AG10803 (cell line): Measurements from ENCODE around the gene EFCAB11.

Experiments used
- DNase-seq: peaks from one replicate; pipeline ENCODE4 v3.0.0; 2010; ENCODE audit warnings: low read depth
- H3K4me3 ChIP-seq: 2 replicates; pipeline ENCODE4 v1.5.1; 2011; ENCODE audit warnings: mild to moderate bottlenecking, low read length, control low read depth
- TF ChIP-seq, protein P1 (sequence below): conservative IDR thresholded peaks from 2 replicates; pipeline ENCODE4 v1.5.1; 2011; ENCODE audit warnings: mild to moderate bottlenecking, low read length, control low read depth, inconsistent platforms

Gene EFCAB11

GRCh38 chr14:89866458-89866857, 88.1 kb downstream of the EFCAB11 start:
- no peak overlapping the region for H3K4me3 ChIP-seq
- TF ChIP-seq, protein P1, sequence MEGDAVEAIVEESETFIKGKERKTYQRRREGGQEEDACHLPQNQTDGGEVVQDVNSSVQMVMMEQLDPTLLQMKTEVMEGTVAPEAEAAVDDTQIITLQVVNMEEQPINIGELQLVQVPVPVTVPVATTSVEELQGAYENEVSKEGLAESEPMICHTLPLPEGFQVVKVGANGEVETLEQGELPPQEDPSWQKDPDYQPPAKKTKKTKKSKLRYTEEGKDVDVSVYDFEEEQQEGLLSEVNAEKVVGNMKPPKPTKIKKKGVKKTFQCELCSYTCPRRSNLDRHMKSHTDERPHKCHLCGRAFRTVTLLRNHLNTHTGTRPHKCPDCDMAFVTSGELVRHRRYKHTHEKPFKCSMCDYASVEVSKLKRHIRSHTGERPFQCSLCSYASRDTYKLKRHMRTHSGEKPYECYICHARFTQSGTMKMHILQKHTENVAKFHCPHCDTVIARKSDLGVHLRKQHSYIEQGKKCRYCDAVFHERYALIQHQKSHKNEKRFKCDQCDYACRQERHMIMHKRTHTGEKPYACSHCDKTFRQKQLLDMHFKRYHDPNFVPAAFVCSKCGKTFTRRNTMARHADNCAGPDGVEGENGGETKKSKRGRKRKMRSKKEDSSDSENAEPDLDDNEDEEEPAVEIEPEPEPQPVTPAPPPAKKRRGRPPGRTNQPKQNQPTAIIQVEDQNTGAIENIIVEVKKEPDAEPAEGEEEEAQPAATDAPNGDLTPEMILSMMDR, result no peak
- no peak for DNase-seq

GRCh38 chr14:89865153-89865552, 89.4 kb downstream of the EFCAB11 start:
- H3K4me3 ChIP-seq, result no peak overlapping the region
- TF ChIP-seq, protein P1, result no peak
- DNase-seq, result no peak

GRCh38 chr14:89862856-89863255, 91.7 kb downstream of the EFCAB11 start:
- no peak for DNase-seq
- H3K4me3 ChIP-seq, result no peak overlapping the region
- TF ChIP-seq, protein P1, result no peak

GRCh38 chr14:89861630-89862029, 92.9 kb downstream of the EFCAB11 start:
- TF ChIP-seq, protein P1, result no peak
- DNase-seq, result no peak
- no peak overlapping the region for H3K4me3 ChIP-seq

DNA sequence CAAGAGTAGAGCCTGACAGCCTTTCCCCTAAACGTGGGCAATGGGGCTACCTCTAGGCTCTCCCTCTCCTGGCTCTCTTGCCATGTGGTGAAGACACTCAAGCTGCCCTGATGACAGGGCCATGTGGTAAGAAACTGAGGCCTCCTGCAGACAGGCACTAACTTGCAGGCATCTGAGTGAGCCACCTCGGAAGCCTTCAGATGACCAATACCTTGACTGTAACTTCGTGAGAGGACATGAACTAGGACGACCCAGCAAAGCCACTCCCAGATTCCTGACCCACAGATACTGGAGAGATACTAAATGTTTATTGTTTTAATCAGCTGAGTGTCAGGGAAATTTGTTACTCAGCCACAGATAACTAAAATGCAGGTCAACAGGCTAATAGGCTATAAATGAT, 96.4 kb downstream of the EFCAB11 start:
- DNase-seq, result no peak

DNA sequence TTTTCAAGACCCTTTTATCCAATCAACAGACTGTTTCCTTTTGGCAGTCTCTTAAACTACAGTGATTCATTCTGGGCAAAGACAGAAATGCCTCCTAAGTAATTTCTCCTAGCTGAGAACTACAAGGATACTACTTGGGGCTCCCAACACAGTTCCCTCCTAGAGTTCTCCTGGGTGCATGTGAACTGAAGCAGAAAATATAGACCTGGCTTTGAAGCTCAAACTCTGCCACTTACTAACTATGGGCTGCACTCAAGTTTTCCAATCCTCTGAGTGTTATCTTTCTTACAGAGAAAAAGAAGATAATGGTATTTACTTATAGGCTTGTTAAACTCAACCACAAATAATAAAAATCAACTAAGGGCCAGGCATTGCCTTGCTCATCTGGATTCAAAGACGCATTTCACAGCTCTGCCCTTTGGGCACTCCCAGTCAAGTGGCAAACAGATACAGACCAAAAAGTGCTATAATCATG, 97.6 kb downstream of the EFCAB11 start:
- TF ChIP-seq, protein P1, result no peak

More for the DNA sequence above, 96.4 kb downstream of the EFCAB11 start:
- TF ChIP-seq, protein P1, result no peak
- no peak overlapping the region for H3K4me3 ChIP-seq

GRCh38 chr14:89855961-89856656, 98.4 kb downstream of the EFCAB11 start:
- TF ChIP-seq, protein P1, result no peak
- DNase-seq, result peak; percentile 86
- no peak overlapping the region for H3K4me3 ChIP-seq

More for the DNA sequence above, 97.6 kb downstream of the EFCAB11 start:
- no peak overlapping the region for H3K4me3 ChIP-seq
- peak; percentile 35 for DNase-seq
